Loucy (cell line): ENCODE data around the gene CCDC3.

Source experiments
- CTCF ChIP-seq: fragments of 200-600 bp; sonication (generic); conservative IDR thresholded peaks from 2 replicates; pipeline ENCODE4 v1.5.1; 2014; ENCODE audit warnings: mild to moderate bottlenecking, antibody characterized with exemption, low read length
- EZH2phosphoT487 ChIP-seq: fragments of 200-600 bp; IDR thresholded peaks from 2 replicates; pipeline ENCODE4 v1.6.1; 2018; ENCODE audit warnings: antibody characterized with exemption, mild to moderate bottlenecking, moderate library complexity, borderline replicate concordance

GRCh38 chr10:13003759-13004158 is 2.2 kb upstream of the CCDC3 start:
- TF ChIP-seq CTCF = no peak
- TF ChIP-seq EZH2phosphoT487 = no peak
